AG09319 (cell line): ENCODE results near the gene GRID1.

ENCODE experiments used
- DNase-seq: peaks from one replicate; pipeline ENCODE4 v3.0.0-alpha.2; 2010; ENCODE audit warnings: low read depth; ENCODE audit errors: extremely low read depth
- TF ChIP-seq, protein P1 (sequence below): IDR thresholded peaks from 2 replicates; pipeline ENCODE4 v1.5.1; 2011; ENCODE audit warnings: low read depth, mild to moderate bottlenecking, inconsistent platforms, low read length, moderate library complexity

GRID1 gene

DNA sequence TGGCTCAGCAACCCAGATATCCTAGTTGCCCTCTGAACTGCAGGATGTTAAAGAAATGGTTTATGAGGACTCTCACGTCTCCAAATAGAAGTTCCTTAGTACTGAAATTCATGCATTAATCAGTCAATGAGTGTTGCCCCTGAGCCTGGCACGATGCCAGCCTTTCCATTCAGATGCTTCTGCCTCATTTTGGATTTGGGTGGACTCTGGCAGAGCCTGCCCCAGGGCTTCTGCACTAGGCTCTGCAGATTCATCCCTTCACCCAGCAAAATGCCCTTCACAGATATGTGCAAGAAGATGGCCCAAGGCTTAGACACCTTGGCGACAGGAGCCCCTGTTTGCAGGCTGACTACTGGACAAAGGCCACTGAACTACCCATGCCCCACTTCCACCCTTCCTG is 747.8 kb downstream of the GRID1 start:
- DNase-seq, result no peak
- TF ChIP-seq, protein P1, sequence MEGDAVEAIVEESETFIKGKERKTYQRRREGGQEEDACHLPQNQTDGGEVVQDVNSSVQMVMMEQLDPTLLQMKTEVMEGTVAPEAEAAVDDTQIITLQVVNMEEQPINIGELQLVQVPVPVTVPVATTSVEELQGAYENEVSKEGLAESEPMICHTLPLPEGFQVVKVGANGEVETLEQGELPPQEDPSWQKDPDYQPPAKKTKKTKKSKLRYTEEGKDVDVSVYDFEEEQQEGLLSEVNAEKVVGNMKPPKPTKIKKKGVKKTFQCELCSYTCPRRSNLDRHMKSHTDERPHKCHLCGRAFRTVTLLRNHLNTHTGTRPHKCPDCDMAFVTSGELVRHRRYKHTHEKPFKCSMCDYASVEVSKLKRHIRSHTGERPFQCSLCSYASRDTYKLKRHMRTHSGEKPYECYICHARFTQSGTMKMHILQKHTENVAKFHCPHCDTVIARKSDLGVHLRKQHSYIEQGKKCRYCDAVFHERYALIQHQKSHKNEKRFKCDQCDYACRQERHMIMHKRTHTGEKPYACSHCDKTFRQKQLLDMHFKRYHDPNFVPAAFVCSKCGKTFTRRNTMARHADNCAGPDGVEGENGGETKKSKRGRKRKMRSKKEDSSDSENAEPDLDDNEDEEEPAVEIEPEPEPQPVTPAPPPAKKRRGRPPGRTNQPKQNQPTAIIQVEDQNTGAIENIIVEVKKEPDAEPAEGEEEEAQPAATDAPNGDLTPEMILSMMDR, result no peak

DNA sequence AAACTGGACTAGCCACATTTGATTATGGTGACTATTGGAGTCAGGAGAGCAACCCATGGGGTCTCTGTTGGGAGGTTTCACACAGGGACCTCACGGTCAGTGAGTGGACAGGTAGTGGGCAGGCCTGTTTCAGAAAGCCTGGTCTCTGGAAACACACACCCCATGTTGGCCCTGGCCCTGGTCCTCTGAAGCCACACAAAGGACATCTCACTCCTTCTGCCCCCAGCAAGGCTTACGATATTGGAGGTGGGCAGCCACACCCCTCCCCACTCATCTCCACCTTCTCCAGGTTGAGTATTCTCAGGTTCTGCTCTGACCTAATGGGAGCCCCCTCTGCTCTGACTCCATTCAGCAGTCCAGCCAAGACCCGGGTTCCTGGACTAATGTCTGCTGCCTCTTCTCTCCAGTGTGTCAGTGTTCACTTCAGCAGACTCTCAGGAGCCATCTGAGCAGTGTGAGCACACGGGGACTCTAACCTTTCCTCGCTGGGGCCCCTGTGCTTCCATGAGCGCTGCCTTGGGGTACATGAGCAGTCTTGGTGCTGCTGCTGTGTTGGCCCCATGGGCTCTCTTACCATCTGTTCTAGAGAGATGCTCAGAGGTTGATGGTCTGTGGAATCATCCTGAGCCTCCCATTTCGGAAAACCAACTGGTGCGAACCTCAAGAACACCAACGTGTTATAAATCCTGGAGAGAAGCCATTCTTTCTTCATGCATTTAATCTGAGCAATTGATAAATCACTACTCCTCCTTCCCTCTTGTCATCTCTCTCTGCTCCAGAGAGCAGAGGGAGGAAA is 748.6 kb downstream of the GRID1 start:
- DNase-seq, result no peak
- TF ChIP-seq, protein P1, result no peak

DNA sequence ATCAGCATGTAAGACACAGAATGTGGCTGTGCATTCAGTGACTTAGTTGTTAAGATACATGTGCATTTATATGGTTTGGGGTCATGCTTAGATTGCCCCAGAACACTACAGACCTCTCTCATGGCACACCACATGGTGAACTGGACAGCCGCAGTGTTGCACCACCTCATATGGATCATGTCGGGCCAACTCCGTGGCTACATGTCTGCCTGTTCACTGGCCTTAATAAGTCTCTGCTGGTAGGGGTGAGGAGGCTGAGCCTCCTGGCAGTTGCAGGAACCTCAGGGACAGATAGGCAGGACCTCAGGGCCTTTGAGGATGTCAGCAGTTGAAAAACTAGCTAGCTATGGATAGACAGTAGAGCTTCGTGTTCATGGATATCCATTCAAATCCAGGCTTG is 751.0 kb downstream of the GRID1 start:
- no peak for DNase-seq
- TF ChIP-seq, protein P1, result no peak

DNA sequence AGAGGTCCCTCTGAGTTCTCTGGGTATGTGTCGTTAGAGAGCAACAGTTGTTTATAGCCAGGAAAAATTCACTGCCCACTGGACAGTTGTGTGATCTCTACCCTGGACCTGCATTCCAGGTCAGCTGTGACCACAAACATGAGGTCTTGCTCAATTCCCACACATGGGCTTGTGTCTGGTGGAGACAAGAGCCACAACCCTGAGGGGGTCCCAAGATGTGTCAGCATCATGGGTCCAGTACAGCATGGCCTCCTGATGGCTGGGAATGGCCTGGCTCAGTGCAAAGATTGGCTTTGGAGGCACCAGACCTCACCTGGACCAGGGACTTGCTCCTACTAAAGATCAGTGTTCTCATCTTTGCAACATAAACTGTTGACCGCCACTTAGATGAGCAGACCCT is 751.6 kb downstream of the GRID1 start:
- DNase-seq, result no peak
- TF ChIP-seq, protein P1, result no peak

DNA sequence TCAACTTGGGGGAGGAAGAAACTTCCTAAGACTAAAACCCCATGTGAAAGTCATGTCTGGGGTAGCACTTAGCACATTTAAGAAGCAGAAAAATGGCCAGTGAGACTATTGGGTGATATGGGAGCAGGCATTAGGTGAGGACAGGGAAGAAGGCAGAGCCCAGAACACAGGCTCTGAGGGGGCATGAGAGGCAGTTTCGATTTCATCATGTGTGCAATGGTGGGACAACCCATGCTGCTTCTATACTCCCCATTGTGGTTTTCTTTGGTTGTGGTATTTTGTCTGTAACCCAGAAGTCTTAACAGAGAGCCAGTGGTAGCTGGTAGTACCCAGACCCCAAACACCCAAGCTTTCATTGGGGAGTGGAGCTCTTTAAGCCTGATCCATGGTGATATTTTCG is 752.0 kb downstream of the GRID1 start:
- no peak for DNase-seq
- TF ChIP-seq, protein P1, result no peak

DNA sequence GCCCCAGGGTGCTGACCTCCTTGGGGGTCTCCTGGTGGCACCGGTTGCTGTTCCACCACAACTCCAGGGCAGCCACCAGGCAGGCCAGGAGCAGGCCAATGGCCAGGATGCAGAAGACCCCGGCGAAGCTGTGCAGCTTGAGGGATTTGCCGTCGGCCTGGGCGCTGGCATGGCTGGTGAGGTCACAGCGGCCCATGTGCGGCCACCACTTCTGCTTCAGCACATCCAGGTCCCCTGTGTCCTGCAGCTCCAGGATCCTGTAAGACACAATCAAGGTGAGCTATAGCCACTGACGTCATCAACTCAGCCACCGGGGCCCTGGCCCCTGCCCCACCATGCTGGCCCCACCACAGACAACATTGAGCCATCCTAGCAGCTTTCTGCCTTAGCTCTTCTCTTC is 753.2 kb downstream of the GRID1 start:
- TF ChIP-seq, protein P1, result no peak
- DNase-seq, result no peak

DNA sequence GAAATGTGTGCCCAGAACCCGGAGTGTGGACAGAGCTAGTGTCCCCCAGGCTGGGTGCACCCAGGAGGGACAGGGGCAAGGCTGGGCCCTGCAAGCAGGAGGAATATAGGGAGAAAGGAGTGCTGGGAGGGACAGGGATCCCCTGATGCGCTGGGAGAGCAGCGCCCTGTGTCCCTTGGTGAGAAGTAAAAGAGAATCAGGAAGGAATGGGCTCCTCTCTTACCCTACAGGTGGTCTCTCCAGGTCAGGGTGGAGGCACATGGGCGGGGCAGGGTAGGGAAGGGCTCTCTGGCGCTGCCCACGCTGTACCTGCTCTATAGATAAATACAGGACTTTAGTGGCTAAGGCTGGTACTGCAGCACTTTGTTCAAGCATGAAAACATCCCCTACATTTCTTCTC is 753.8 kb downstream of the GRID1 start:
- DNase-seq, result no peak
- TF ChIP-seq, protein P1, result no peak
